Spleen (tissue), 11 donors: ENCODE measurements around the gene TEX35. TPM values are rescaled to one million over a fixed set of nuclear protein-coding genes. Genes with fewer than 3 reads are reported as not detected.

Source experiments
- DNase-seq: peaks from one replicate; pipeline ENCODE4 v3.0.0-alpha.2; 2020
- H3K27ac ChIP-seq, 8 donors: fragments of 200-600 bp; sonication (generic) in 7 of 8; 1 replicate in 4 of 8; 2 replicates in 4 of 8; pipeline versions ENCODE4 v1.5.0 to v1.8.0; 2016 to 2021; ENCODE audit warnings: inconsistent platforms in 4 of 8, mild to moderate bottlenecking in 4 of 8, moderate library complexity in 1 of 8
- H3K27me3 ChIP-seq, 7 donors: fragments of 200-600 bp; sonication (generic) in 6 of 7; replicated peaks in 1 of 7; 1 replicate in 4 of 7; 2 replicates in 3 of 7; pipeline versions ENCODE4 v1.5.0 to v1.8.0; 2016 to 2021; ENCODE audit warnings: inconsistent platforms in 3 of 7, mild to moderate bottlenecking in 1 of 7
- H3K36me3 ChIP-seq, 6 donors: fragments of 200-600 bp; sonication (generic) in 5 of 6; 1 replicate in 4 of 6; 2 replicates in 2 of 6; pipeline versions ENCODE4 v1.5.0 to v1.8.0; 2016 to 2021; ENCODE audit warnings: inconsistent platforms in 2 of 6
- H3K4me1 ChIP-seq, 6 donors: fragments of 200-600 bp; sonication (generic) in 5 of 6; 1 replicate in 3 of 6; 2 replicates in 3 of 6; pipeline versions ENCODE4 v1.5.0 to v1.8.0; 2016 to 2021; ENCODE audit warnings: inconsistent platforms in 3 of 6
- H3K4me3 ChIP-seq, 8 donors: fragments of 200-600 bp; sonication (generic) in 7 of 8; 1 replicate in 4 of 8; 2 replicates in 4 of 8; pipeline versions ENCODE4 v1.5.0 to v1.8.0; 2016 to 2021; ENCODE audit warnings: inconsistent platforms in 4 of 8, mild to moderate bottlenecking in 4 of 8, moderate library complexity in 2 of 8
- H3K9me3 ChIP-seq, 8 donors: fragments of 200-600 bp; sonication (generic) in 7 of 8; 1 replicate in 4 of 8; 2 replicates in 4 of 8; pipeline versions ENCODE4 v1.5.0 to v1.8.0; 2016 to 2021; ENCODE audit warnings: inconsistent platforms in 4 of 8
- POLR2A ChIP-seq, 3 donors: fragments of 450-650 bp; IDR thresholded peaks; one replicate each; pipeline ENCODE4 v1.5.1; 2017; ENCODE audit warnings: antibody characterized with exemption in 3 of 3, mild to moderate bottlenecking in 1 of 3
- POLR2AphosphoS5 ChIP-seq, 3 donors: sonication (generic); formaldehyde crosslinking; IDR thresholded peaks; one replicate each; pipeline ENCODE4 v1.5.1; 2017; ENCODE audit warnings: antibody characterized with exemption in 3 of 3
- WGBS, 5 donors: extraction: QIAGEN DNeasy Blood & Tissue Kit in 3 of 5; methylation state at CpG; one replicate each; pipeline versions ENCODE4 v1.1.5 to v1.1.7; 2013 to 2018; 5-methylcytosine and 5-hydroxymethylcytosine counted together
- intact Hi-C: fragments of 100-400 bp; cut with DNase I; formaldehyde crosslinking; loops from one replicate; pipeline ENCODE4 v1.15.0; 2023; ENCODE audit warnings: low total_unique reads
- polyA plus RNA-seq, 3 donors: library from polyadenylated mRNA; stranded (reverse); fragments of 200-250 nt; gene quantifications; one replicate each; pipeline ENCODE4 v1.2.1, GENCODE V29; 2013
- total RNA-seq, 7 donors: library from RNA; depleted of rRNA in 3 of 7; stranded (reverse); fragments of >200 nt in 3 of 7; fragmentation: NEBNext Ultra II Directional in 4 of 7; extraction: Animal tissue kit (Norgen Biotek cat#: 25700) in 4 of 7; gene quantifications; one replicate each; pipeline versions ENCODE4 v1.1.0 to v1.2.1, GENCODE V29; 2016 to 2021
- TF ChIP-seq, protein P1 (sequence below), 11 experiments: fragments of 200-600 bp in 7 of 11; fragments of 450-650 bp in 4 of 11; sonication (generic) in 4 of 11; IDR thresholded peaks in 8 of 11; conservative IDR thresholded peaks in 3 of 11; 1 replicate in 7 of 11; 2 replicates in 4 of 11; pipeline versions ENCODE4 v1.4.0 to v1.8.0; 2016 to 2021; ENCODE audit warnings: antibody characterized with exemption in 11 of 11, inconsistent platforms in 4 of 11, mild to moderate bottlenecking in 1 of 11
- donor health status: healthy with polysubstance abuse.
- donor health status: DM: no; HTN: no; CAD: no; lungs with moderate emphysema.
- donor health status: DM: no; HTN: no; CAD: no.
- donor health status: Bipolar disorder and iron deficiency.
- donor health status: healthy.
- donor health status: DM: no; HTN: no; CAD: no.
- donor health status: DM: yes; HTN: yes; CAD: no.

The TEX35 gene
- total and polyA plus RNA-seq, 10 donors: 0.09 to 0.20 (median 0.10) TPM; not detected in 7

DNA sequence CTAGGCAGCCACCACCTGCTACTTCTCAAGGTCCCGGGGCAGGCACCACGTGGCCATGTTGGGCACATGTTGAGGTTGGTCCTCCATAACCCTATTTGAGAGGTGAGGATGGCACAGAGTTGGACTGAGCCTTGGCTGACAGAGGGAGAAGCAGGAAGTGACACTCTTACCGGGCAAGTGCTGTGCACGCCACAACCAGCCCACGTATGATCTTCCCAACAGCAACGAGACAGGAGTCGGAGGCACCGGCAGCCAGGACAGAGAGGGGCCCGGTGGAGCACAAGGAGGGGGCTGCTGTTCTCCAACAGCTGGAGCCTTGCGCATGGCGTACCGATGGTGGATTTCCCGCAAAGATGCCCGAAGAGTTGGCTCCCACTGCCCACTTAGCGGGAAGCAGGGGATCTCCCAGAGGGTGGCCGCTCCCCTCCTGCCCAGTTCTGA is 19.6 kb upstream of the TEX35 start:
- Histone ChIP-seq H3K9me3 (no peaks in the 10 kb centered on the region), H3K4me1 (no peaks in the 10 kb centered on the region), H3K36me3 (no peaks in the 10 kb centered on the region), H3K27ac (no peak overlapping the region), H3K27me3 (peaks cover 0 to under 1% (median 0%) of the 10 kb centered on the region in 7 donors), H3K4me3 (no peak overlapping the region)
- no peak for DNase-seq
- WGBS, 5 donors: 88 to 93% (median 91%) methylated on average over 14 to 16 of the region's 16 CpGs
- TF ChIP-seq POLR2AphosphoS5 (IDR thresholded peaks at IDR 0.05) (no peak), POLR2A (IDR thresholded peaks at IDR 0.05) (no peak)
- TF ChIP-seq, protein P1, sequence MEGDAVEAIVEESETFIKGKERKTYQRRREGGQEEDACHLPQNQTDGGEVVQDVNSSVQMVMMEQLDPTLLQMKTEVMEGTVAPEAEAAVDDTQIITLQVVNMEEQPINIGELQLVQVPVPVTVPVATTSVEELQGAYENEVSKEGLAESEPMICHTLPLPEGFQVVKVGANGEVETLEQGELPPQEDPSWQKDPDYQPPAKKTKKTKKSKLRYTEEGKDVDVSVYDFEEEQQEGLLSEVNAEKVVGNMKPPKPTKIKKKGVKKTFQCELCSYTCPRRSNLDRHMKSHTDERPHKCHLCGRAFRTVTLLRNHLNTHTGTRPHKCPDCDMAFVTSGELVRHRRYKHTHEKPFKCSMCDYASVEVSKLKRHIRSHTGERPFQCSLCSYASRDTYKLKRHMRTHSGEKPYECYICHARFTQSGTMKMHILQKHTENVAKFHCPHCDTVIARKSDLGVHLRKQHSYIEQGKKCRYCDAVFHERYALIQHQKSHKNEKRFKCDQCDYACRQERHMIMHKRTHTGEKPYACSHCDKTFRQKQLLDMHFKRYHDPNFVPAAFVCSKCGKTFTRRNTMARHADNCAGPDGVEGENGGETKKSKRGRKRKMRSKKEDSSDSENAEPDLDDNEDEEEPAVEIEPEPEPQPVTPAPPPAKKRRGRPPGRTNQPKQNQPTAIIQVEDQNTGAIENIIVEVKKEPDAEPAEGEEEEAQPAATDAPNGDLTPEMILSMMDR (IDR thresholded peaks at IDR 0.05 in 8 of 11, conservative IDR thresholded peaks at IDR 0.05 in 3 of 11): no peak
- intact Hi-C loops: no loop called here

GRCh38 chr1:178494569-178494971 is 18.3 kb upstream of the TEX35 start:
- no peak for DNase-seq
- H3K4me1 ChIP-seq: no peaks in the 10 kb centered on the region
- no peaks in the 10 kb centered on the region for H3K9me3 ChIP-seq
- intact Hi-C loops: no loop called here
- no peak overlapping the region for H3K4me3 ChIP-seq
- 89 to 96% (median 93%) methylated on average over 13 of the region's 13 CpGs for WGBS, 5 donors
- no peak overlapping the region for H3K27ac ChIP-seq
- no peaks in the 10 kb centered on the region for H3K27me3 ChIP-seq
- TF ChIP-seq POLR2AphosphoS5 (IDR thresholded peaks at IDR 0.05) (no peak), POLR2A (IDR thresholded peaks at IDR 0.05) (no peak)
- TF ChIP-seq, protein P1 (IDR thresholded peaks at IDR 0.05 in 8 of 11, conservative IDR thresholded peaks at IDR 0.05 in 3 of 11): no peak
- H3K36me3 ChIP-seq: no peaks in the 10 kb centered on the region

DNA sequence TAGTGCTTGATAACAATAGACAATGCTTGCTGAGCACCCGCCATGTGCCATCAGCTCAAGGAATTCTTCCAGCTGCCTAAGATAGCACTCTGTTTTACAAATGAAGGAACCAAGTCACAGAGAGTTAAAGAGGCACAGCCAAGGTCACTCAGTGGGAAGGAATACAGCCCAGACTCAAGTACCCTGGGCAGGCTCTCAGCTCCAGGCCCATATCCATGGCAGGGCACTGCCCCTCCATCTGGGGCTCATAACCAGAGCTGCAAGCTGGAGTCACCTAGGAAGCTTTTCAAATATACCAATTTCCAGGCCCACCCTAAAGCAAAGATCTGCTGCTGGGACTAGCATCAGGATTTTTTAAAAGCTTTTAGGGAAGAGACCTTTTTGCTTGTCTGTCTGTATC is 17.8 kb upstream of the TEX35 start:
- H3K27me3 ChIP-seq: no peaks in the 10 kb centered on the region
- no peaks in the 10 kb centered on the region for H3K9me3 ChIP-seq
- intact Hi-C loops: no loop called here
- H3K4me3 ChIP-seq: no peak overlapping the region
- TF ChIP-seq POLR2A (IDR thresholded peaks at IDR 0.05): no peak
- WGBS, 5 donors: 90 to 100% (median 100%) methylated on average over 1 of the region's 1 CpG
- H3K36me3 ChIP-seq: no peaks in the 10 kb centered on the region
- no peak overlapping the region for H3K27ac ChIP-seq
- peaks cover 0 to 4% (median 0%) of the 10 kb centered on the region in 6 donors for H3K4me1 ChIP-seq
- no peak for DNase-seq

DNA sequence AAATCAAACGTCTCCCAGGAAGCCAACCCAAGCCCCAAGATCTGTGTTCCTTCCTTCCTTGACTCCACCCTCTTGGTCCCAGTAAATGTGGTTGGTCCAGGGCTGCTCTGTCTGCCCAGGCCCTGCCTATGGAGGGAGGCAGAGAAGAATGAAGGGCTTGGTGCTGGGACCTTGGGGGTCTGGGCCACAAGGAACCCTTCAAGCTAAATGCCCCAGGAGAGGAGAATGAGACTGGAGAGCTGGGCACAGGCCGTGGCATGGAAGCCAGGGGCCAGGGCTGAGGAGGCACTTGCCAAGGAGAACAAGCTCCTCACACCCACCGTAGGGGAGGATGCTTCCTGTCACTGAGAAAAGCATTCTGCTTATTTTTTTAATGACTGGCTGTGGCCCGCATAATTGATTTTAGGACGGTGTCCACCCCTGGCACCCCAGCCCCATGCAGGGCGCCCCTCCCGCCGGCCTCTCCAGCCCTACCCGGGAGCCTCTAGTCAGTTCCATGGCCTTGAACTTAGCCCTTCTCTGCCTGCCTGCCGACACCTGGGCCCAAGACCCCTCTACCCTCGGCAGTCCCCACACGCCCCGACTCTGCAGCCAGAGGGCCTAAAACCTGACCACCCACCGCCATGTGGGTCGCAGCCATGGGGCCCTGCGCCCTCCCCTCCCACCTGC is 17.0 kb upstream of the TEX35 start:
- WGBS, 5 donors: 73 to 90% (median 86%) methylated on average over 15 to 16 of the region's 16 CpGs
- intact Hi-C loops: no loop called here
- Histone ChIP-seq H3K4me3 (no peak overlapping the region), H3K36me3 (no peaks in the 10 kb centered on the region), H3K27me3 (no peaks in the 10 kb centered on the region), H3K27ac (no peak overlapping the region), H3K4me1 (peaks cover 0 to 11% (median 0%) of the 10 kb centered on the region in 6 donors), H3K9me3 (no peaks in the 10 kb centered on the region)
- TF ChIP-seq POLR2A (IDR thresholded peaks at IDR 0.05): no peak
- no peak for TF ChIP-seq POLR2AphosphoS5 (IDR thresholded peaks at IDR 0.05)
- TF ChIP-seq, protein P1 (IDR thresholded peaks at IDR 0.05 in 8 of 11, conservative IDR thresholded peaks at IDR 0.05 in 3 of 11): no peak
- DNase-seq: no peak
